ENCODE measurements around the gene FAM193A.
"Not testable (repeated sequence)": the region's sequence is repeated elsewhere in the genome, so short reads cannot be mapped to it uniquely, and the experiment has no call there.

Gene FAM193A

DNA sequence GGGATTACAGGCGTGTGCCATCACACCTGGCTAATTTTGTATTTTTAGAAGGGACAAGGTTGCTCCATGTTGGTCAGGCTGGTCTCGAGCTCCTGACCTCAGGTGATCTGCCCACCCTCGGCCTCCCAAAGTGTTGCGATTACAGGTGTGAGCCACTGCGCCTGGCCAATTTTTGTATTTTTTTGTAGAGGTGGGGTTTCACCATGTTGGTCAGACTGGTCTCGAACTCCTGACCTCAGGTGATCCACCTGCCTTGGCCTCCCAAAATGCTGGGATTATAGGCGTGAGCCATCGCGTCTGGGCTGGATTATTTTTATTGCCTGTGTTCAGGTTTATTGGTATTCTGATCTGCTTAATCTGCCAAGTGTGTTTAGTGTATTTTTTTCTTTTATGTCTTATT is 82.3 kb downstream of the FAM193A start:
- not testable (repeated sequence) for DNase-seq

DNA sequence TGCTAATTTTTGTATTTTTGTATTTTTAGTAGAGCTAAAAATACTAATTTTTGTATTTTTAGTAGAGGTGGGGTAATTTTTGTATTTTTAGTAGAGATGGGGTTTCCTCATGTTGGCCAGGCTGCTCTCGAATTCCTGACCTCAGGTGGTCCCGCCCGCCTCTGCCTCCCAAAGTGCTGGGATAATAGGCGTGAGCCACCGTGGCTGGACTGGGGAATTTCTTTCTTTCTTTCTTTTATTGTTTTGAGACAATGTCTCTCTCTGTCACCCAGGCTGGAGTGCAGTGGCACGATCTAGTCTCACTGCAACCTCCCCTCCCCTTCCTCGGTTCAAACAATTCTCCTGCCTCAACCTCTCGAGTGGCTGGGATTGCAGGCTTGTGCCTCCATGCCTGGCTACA is 83.0 kb downstream of the FAM193A start:
- no peak for DNase-seq

DNA sequence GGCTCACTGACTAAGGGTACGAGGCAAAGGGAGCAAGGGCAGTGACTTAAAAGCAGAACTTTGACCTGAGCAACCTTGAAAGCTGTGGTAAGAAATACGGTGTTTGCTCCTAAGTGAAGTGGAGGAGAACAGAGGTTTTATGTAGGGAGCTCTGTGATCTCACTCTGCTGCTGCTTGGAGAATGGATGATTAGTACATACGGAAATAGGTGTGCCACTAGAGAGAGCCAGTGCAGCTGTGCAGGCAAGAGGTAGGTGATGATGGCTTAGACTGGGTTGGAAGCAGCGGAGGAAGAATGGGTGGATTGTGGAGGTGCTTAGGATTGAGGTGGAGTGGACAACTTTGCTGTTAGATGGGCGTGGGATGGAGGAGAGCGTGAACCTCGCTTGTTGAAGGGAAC is 85.0 kb downstream of the FAM193A start:
- no peak for DNase-seq

DNA sequence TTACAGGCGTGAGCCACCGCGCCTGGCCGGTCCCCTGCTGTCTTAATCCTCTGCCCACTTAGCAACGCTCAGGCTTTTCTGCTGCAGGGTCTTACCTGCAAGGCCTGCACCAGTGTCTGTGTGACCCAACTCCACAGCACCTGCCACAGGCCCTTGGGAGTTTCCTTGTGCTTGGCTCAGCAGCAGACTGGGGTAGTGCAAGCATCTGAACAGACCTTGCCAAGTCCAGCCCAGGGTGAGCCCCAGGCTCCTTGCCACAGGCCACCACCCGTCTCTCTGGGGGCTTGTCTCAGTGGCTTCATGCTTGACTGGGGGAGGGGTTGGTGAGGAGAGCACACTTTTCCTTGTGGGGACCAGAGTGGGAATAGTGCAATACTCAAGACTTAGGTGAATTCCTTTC is 87.0 kb downstream of the FAM193A start:
- DNase-seq, result no peak

DNA sequence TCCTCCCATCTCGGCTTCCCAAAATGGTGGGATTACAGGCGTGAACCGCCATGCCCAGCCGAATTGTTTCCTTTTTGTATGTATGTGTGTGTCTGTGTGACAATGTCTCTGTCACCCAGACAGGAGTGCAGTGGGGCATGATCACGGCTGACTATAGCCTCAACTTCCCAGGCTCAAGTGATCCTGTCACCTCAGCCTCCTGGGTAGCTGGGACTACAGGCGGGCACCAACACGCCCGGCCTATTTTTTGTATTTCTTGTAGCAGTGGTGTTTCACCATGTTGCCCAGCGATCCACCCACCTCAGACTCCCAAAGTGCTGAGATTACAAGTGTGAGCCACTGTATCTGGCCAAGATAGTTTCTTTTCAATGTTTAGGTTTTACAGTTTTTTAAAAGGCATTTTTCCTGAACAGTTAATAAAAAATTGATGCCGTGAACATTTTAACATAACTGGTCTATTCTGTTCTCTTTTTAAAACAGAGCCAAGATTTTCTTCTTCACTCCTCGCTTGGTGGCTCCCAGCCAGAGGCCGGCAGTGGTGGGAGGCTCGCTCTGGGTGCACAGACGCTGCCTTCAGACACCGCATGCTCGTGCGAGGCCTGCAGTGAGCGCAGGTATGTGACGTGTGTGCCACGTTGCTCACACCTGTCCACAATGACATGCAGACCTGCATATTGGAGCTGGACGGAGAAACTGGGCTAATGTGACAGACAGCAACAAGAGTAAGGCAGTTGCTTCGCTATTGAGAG is 88.5 kb downstream of the FAM193A start:
- no peak for DNase-seq

DNA sequence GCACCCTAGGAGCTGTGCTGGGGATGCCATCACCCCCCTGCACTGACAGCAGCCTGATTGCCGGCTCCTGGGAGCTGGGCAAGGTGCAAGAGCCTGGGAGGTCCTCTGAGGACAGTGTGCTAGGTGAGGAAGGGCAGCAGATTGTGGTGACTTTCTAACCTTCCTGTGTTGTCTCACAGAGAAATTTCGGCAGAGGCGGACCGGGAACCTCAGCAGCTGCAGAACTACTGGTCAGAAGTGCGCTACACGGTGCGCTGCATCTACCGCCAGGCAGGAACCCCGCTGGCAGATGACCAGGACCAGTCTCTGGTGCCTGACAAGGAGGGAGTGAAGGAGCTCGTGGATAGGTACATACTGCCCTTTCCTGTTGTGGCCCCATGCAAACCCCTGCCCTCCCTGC is 89.8 kb downstream of the FAM193A start:
- no peak for DNase-seq

DNA sequence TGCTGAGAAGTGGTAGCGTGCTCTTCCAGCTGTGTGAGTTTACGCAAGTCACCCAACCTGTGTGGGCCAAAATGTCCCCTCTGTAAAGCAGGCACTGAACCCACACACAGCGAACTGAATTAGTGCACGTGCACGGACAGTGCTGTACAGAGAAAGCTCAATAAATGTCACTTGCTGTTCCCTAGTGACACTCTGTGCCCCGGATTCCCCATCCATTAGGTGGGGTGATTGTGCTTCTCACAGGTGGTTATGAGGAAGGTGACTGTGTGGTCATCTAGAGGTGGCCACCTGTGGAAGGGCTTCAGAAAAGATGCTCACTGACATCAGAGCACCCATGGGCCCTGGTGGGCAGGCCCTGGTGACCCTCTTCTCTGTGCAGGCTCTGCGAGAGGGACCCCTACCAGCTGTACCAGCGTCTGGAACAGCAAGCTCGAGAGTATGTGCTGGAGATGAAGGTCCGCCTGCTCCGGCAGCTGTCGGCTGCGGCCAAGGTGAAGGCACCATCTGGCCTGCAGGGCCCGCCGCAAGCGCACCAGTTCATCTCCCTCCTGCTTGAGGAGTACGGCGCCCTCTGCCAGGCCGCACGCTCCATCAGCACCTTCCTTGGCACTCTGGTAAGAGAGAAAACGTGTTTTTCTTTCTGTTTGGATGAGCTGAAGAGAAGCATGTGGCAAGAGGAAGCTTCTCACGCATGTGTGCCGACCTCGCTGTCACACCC is 94.3 kb downstream of the FAM193A start:
- no peak for DNase-seq

DNA sequence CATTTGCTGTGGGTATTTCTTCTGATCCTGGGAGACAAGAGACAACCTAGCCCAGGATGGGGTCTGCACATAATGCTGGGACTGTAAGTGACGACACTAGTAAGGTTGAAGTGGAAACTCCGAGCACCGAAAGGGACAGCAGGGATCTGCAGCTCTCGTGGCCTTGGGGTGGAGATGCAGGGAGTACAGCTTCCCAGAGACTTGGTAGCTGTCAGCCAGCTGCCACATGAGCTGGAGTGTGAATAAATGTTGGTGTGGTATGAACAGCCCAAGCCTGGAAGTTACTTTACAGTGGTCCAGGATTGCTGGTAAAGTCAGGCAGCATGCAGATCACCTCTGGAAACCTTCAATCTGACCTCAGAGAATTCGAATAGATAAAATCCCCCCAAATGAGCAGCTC is 97.6 kb downstream of the FAM193A start:
- no peak for DNase-seq

DNA sequence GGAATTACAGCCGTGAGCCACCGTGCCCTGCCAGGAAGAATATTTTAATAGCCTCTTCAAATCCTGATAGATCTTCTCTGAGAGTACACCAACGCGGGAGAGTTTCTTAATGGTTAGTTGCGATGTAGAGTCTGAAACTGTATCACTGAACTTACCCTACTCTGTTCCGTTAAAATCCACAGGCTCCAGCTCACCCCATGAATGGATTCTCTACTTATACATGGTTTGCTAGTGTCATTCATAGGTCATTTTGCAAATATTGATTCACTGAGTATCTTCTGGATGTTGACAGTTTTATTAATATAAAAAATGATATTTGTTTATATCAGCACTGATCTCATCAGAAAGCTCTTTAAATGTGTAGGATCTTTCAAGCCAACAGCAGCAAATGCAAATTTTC is 99.9 kb downstream of the FAM193A start:
- DNase-seq, result no peak

DNA sequence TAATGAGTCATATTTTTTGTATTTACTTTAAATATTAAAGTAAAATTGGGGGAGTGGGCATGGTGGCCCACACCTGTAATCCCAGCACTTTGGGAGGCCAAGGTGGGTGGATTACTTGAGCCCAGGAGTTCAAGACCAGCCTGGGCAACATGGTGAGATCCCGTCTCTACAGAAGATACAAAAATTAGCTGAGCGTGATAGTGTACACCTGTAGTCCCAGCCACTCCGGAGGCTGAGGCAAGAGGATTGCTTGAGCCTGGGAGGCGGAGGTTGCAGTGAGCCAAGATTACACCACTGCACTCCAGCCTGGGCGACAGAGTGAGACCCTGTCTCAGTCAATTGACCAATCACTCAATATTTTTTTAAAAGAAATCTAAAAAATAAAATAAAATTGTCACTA is 100.5 kb downstream of the FAM193A start:
- DNase-seq, result not testable (repeated sequence)

DNA sequence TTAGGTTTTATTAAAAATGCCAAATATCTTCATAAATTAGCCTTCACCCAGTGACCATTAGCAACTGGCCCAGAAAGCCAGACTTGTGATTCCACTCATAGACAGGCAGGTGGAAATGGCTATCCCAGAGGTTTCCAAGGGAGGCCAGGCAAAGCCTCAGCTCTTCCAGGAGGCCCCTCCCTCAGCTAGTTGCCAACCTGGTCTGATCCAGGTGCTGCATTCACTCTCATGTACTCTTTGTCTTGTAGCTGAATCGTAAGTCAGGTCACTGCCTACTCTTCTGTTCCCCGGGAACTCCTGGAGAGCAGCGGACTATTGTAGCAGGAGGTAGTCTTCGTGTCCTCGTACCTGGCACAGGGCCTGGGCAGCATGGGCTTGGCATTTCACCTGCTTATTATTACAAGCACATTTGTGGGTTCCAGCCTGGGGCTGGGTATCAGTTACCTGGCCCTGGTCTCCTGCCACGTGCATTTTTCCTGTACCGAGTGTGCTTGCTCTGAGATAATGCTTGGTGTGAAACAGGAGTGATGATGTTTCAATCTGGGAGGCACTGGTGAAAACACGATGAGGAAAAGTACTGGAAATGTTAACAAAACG is 101.6 kb downstream of the FAM193A start:
- DNase-seq, result no peak

DNA sequence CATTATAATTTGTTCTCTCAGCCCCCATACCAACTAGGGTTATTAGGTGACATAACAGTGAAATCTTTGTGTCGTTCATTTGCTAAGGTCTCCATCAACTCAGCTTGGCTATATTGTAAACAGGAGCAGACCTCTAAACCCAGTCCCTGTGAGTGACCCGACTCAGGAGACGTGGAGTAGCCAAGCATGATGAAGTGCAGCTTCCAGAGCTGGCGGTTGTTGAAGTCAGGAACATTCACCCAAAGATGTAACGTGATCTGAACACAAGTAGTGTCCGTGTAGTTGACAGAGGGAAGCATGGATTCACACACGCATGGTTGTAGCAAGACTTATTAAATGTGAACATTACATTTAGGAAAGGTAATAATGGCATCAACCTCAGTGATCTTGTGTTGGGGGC is 102.3 kb downstream of the FAM193A start:
- DNase-seq, result no peak

DNA sequence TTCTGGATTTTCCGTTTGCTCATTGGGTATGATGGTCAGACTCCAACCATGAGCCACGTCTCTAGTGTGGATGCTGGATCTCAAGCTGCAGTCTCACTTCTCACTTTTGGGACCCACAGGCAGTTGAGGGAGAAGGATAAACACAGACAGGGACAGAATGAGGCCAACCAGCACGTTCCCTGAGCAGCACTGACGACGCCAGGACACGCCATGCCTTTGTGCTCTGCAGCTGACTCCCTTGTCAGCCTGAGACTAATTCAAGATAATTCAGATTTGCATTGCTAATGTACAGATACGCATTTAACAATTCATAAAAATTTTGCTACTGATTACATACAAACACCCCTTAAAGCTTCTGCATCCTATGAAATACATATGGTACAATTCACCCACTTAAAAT is 106.5 kb downstream of the FAM193A start:
- no peak for DNase-seq

DNA sequence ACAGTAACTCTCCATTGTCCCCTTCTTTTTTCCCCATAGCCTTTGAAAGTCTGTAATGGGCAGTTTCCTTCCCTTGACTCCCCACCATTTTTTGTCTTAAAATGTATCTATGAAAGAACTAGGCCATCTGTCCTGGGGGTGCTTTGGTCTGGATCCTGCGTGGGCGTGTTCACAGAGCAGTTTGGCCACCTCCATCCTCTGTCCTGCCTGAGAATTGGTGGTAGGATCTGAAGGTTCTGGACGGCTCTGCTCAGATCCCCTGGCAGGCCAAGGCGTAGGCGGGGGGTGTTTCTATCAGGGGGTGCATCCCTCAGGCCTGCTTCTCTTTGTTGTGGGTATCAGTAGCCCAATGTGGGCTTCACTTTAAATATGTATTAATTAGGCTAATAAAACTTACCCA is 107.1 kb downstream of the FAM193A start:
- no peak for DNase-seq

DNA sequence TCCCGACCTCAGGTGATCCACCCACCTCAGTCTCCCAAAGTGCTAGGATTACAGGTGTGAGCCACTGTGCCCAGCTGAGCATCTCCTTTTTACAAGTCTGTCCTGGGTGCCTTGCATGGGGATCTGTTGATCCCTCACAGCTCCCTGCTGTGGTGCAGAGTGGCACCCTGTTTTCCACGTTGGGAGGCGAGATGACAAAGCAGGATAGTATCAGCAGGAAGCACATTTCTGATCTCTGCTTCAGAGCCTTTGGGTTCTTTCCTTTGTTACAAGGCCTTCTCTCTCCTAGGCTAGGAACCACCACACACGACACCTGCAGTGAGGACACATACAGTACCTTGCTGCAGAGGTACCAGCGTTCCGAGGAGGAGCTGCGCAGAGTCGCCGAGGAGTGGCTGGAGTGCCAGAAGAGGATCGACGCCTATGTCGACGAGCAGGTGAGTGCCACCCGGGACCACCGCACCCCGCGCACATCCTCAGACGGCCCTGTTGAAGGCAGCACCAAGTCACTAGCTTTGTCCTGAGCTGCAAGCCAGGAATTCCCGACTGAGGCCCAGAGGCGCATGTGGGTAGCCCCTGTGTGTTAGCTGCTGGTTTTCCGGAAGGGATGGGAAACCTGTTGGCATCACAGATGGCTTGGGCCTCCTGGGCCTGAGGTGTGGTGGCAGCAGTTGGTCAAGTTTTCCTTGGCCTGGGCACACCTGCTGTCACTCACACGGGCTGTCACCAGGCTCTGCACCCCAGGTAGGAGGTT is 110.1 kb downstream of the FAM193A start:
- no peak for DNase-seq

DNA sequence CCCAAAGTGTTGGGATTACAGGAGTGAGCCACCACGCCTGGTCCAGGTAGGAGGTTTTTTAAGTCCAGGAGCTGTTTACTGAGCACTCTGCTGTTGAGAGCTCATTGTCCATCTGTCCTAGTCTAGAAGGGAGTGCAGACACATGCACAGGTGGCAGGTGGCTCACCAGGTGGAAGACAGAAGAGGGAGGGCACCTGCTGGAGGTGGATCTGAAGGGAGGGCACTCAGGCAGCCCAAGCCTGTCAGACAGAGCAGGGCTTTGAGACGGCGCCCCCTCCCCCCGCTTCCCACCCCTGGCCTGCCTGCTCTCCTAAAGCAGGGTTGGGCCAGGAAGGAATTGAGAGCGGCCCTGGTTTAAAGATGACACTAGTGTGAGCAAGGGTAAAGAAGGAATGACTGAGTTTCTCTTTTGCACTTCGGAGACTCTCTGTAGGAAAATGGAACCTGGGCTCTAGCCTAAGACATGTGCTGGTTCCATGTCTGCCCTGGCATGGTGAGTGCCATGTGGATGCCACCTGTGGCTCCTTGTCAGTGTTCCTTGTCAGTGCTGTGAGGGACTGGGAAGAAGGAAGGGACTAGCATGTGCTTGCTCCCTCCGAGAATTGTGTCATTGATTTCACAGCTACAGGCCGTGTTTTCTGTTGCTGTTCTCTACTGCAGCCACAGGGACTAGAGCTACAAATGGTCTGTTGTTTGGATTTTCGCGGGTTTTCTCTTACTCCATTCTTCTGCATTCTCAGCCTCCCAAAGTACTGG is 111.1 kb downstream of the FAM193A start:
- no peak for DNase-seq

DNA sequence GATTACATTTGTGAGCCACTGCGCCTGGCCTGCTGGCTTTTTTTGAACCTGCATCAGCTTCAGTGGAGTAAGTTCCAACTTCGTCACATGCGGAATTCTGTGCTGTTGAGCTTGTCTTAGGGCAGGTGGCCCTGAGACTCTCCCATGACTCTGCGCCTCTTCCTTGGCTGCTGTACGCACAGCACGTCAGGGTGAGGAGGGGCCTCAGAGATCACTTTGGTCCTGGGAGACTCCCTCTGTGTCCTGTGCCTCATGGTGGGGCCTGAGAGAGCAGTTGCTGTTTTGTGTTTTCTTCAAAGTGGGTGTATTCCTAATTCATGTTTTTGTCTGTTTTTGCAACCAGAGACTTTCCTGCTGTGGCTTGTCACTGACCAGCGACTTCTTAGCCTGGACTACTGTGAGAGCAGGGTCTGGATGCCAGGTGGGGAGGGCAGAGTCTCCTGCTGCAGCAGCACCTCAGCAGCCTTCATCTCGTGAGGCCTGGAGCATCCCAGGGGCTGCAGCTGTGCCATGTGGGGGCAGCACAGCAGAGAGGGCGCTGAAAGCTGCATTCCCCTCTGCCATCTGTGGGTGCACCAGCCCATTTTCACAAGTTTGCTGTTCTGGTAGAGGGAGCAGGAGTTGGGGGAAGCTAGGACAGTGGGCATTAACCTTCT is 111.8 kb downstream of the FAM193A start:
- no peak for DNase-seq

DNA sequence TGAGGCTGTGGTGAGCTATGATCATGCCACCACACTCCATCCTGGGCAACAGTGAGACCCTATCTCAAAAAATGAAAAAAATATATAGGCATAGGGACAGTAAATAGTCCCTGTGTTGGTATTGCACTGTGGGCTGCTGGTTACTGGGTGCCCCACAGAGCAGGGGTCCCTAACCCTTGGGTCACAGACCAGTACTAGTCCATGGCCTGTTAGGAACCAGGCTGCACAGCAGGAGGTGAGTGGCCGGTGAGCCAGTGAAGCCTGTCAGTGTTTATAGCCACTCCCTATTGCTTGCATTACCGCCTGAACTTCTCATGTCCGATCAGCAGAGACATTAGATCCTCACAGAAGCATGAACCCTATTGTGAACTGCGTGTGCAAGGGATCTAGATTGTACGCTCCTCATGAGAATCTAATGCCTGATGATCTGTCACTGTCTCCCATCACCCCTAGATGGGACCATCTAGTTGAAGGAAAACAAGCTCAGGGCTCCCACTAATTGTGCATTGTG is 113.2 kb downstream of the FAM193A start:
- no peak for DNase-seq

DNA sequence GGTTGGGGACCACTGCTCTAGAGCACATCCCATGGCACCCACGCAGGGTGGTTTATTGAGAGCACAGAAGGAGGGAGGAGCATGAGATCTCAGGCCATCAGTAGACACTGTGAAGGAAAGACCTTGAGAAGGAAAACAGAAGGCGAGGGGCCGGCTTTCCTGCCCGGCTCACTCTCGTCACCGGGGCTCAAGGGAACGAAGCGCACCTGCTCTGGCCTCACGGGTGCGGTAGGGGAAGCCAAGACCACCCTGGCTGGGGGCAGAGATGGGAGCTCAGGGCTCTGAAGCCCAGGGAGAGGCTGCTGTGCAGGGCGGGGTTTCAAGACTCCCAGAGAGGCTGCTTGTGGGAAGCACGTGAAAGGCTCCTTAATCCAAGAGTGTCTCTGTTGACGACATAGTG is 113.8 kb downstream of the FAM193A start:
- DNase-seq, result no peak

DNA sequence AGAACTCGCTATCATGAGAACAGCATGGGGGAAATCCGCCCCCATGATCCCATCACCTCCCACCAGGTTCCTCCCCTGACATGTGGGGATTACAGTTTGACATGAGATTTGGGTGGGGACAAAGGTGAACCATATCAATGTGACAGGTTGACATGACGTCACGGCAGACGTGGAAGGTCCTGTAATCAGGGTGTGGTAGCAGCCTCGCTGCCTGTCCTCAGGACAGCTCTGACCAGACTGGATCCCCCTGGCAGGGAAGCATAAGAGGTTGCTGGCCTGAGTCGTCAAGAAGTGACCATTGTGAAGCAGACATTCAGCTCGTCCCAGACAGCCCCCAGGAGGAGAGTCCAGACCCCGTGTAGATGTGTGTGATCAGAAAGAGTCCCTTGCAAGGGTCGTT is 115.1 kb downstream of the FAM193A start:
- no peak for DNase-seq

DNA sequence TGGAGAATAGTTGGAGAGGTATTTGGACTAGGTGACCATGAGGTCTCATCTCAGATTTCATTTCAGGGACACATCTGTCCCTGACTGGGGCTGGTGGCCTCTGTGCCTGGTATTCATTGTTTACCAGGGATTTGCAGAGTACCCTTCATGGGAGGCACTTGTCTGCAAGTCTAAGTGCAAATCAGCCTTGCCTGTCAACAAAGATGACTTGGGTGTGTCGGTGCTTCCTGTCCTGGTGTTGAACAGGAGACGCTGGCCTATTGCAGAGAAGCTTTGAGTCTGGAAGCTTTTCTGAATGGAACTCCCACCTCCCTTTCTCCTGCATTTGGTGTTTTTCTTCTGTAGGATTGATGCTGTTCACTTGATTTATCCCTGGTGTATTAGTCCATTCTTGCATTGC is 115.6 kb downstream of the FAM193A start:
- no peak for DNase-seq

Data from NCI-H1694 (cell line).